CD4-positive, alpha-beta memory T cell (primary cell): ENCODE data around the gene MBNL3. TPM values are rescaled to one million over a fixed set of nuclear protein-coding genes. Genes with fewer than 3 reads are reported as not detected.
A peak's percentile ranks its signal among the peaks of the same experiment; 100 is the strongest.

Experiments
- CTCF ChIA-PET: fragments of 350-600 bp; sonication (Branson Sonifier 250); formaldehyde crosslinking; loops from one replicate; lab custom pipeline; 2021; ENCODE audit warnings: inconsistent platforms; ENCODE audit not compliant: partially characterized antibody; lab: Charles Lee
- POLR2A ChIA-PET: fragments of 350-600 bp; sonication (Branson Sonifier 250); formaldehyde crosslinking; loops from one replicate; lab custom pipeline; 2021; ENCODE audit not compliant: partially characterized antibody; lab: Charles Lee
- DNase-seq, 5 donors: peaks; one replicate each; pipeline versions ENCODE4 v3.0.0 to v3.0.0-alpha.2; 2020 to 2022; ENCODE audit warnings: mixed read lengths in 1 of 5
- H3K27ac ChIP-seq: one replicate; pipeline ENCODE4 v1.7.0; 2013; ENCODE audit warnings: low read depth, low read length
- H3K27me3 ChIP-seq: 2 replicates; pipeline ENCODE4 v1.7.0; 2013; ENCODE audit warnings: mild to moderate bottlenecking, low read length, moderate library complexity; ENCODE audit not compliant: insufficient read depth
- H3K36me3 ChIP-seq: 2 replicates; pipeline ENCODE4 v1.7.0; 2013; ENCODE audit warnings: mild to moderate bottlenecking, low read length, moderate library complexity; ENCODE audit not compliant: insufficient read depth
- H3K4me1 ChIP-seq: 2 replicates; pipeline ENCODE4 v1.7.0; 2013; ENCODE audit warnings: mild to moderate bottlenecking, low read length, moderate library complexity; ENCODE audit not compliant: insufficient read depth
- H3K4me3 ChIP-seq, 2 donors: one replicate each; pipeline ENCODE4 v1.7.0; 2013; ENCODE audit warnings: low read length in 2 of 2, mild to moderate bottlenecking in 1 of 2
- H3K9me3 ChIP-seq, 2 donors: one replicate each; pipeline ENCODE4 v1.7.0; 2013; ENCODE audit warnings: low read length in 2 of 2, control low read depth in 1 of 2; ENCODE audit not compliant: control insufficient read depth in 1 of 2
- H3K27ac Mint-ChIP-seq, 7 donors: one replicate each; pipeline ENCODE4 v1.8.0; 2020 to 2021; ENCODE audit warnings: mixed read lengths in 7 of 7, mild to moderate bottlenecking in 6 of 7, inconsistent platforms in 3 of 7, moderate library complexity in 3 of 7
- H3K27me3 Mint-ChIP-seq, 2 donors: one replicate each; pipeline ENCODE4 v1.8.0; 2020 to 2021; ENCODE audit warnings: mixed read lengths in 2 of 2
- H3K36me3 Mint-ChIP-seq, 2 donors: one replicate each; pipeline ENCODE4 v1.8.0; 2020 to 2021; ENCODE audit warnings: mixed read lengths in 2 of 2, inconsistent platforms in 1 of 2, mild to moderate bottlenecking in 1 of 2
- H3K4me1 Mint-ChIP-seq, 4 donors: one replicate each; pipeline ENCODE4 v1.8.0; 2020 to 2021; ENCODE audit warnings: mixed read lengths in 4 of 4, mild to moderate bottlenecking in 1 of 4
- H3K4me3 Mint-ChIP-seq, 8 donors: one replicate each; pipeline ENCODE4 v1.8.0; 2020 to 2021; ENCODE audit warnings: mixed read lengths in 8 of 8, mild to moderate bottlenecking in 7 of 8, moderate library complexity in 6 of 8, inconsistent platforms in 3 of 8
- H3K9me3 Mint-ChIP-seq, 8 donors: one replicate each; pipeline ENCODE4 v1.8.0; 2020 to 2021; ENCODE audit warnings: mixed read lengths in 8 of 8, mild to moderate bottlenecking in 5 of 8, inconsistent platforms in 3 of 8, moderate library complexity in 1 of 8
- intact Hi-C: fragments of 100-400 bp; cut with micrococcal nuclease; formaldehyde crosslinking; loops from one replicate; pipeline ENCODE4 v1.15.1; 2023
- polyA plus RNA-seq, 2 donors: library from polyadenylated mRNA; unstranded; fragments of 300-500 nt; fragmentation: Illumina TruSeq; gene quantifications; one replicate each; pipeline ENCODE4 v1.2.3, GENCODE V29; 2021
- total RNA-seq, 2 experiments: library from RNA; stranded (reverse); gene quantifications; one replicate each; pipeline ENCODE4 v1.2.3, GENCODE V29; 2021

The MBNL3 gene
- total and polyA plus RNA-seq, 4 experiments from 2014 or later, result 32.2 to 40.1 (median 38.1) TPM

DNA sequence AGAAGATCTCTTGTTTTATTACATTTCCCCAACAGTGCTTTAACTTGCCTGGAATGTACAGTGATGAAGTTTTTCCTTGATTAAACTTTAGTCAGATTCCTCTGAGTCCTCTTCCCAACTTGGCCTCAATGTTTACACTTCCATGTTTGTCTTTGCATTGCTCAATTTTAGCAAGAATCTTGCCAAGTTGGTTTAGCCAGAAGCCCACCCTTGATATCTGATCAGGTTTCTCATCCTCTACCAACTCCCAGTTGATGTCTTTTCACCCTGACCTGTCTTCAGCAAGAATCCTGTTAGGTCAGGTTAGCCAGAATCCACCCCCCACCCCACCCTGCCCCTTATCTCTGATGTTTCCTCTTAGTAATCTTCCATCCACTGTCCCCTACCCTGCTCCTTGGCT lies 120.9 kb downstream of the MBNL3 start:
- POLR2A ChIA-PET, result no interaction called here
- Histone ChIP-seq H3K9me3 (no peaks in the 10 kb centered on the region), H3K27ac (no peak overlapping the region), H3K4me1 (no peaks in the 10 kb centered on the region), H3K4me3 (no peak overlapping the region), H3K27me3 (no peaks in the 10 kb centered on the region), H3K36me3 (no peaks in the 10 kb centered on the region)
- CTCF ChIA-PET, result no interaction called here
- Mint-ChIP-seq H3K27me3 (no peaks in the 10 kb centered on the region), H3K4me3 (no peak overlapping the region), H3K36me3 (peaks cover 0 to 5% of the 10 kb centered on the region in 2 donors), H3K4me1 (peaks cover 0 to 2% (median 0%) of the 10 kb centered on the region in 4 donors), H3K27ac (no peak overlapping the region), H3K9me3 (no peaks in the 10 kb centered on the region)
- intact Hi-C loops, result no loop called here
- DNase-seq, result no peak

DNA sequence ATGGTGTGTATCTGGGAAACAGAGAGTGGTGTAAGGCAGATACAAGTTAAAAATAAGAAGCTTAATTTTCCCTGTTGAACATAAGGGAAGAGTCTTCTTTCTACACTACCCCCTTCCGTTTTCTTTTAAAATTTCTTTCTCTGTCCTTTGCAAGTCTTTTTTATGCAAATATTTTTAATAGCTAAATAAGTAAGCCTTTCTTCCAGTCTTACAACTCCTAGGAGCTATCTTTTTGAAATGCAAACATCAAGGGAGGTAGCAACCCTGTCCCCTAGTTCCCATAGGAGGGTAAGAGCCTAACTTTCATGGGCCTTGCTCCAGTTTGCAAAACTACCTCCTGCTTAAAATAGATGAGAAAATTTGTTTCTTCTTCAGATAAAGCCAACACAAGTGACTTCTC lies 121.5 kb downstream of the MBNL3 start:
- Histone ChIP-seq H3K27me3 (no peaks in the 10 kb centered on the region), H3K9me3 (no peaks in the 10 kb centered on the region), H3K4me1 (no peaks in the 10 kb centered on the region), H3K4me3 (no peak overlapping the region), H3K36me3 (no peaks in the 10 kb centered on the region), H3K27ac (no peak overlapping the region)
- ChIA-PET CTCF (no interaction called here), POLR2A (no interaction called here)
- Mint-ChIP-seq H3K4me1 (peaks cover 0 to 2% (median 0%) of the 10 kb centered on the region in 4 donors), H3K27ac (no peak overlapping the region), H3K36me3 (peaks cover 0 to 5% of the 10 kb centered on the region in 2 donors), H3K9me3 (no peaks in the 10 kb centered on the region), H3K4me3 (no peak overlapping the region), H3K27me3 (no peaks in the 10 kb centered on the region)
- DNase-seq, result no peak
- intact Hi-C loops, result no loop called here

DNA sequence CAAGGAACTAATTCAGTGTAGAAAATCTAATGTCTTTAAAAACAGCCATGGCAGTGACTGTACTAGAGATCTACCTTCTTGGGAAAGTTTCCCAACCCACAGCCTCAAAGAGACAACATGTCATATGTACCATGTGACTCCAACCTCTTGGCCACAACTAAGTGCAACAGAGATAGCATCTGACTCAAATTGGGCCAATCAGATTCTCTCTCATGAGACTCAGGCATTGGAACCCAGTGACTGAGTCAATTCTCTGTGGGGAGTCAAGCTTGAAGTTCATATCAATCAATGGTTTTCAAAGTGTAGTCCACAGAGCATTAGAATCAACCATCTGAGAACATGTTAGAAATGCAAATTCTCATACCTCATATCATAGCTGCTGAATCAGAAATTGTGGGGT lies 123.3 kb downstream of the MBNL3 start:
- peaks cover 0 to 5% of the 10 kb centered on the region in 2 donors for H3K36me3 Mint-ChIP-seq
- H3K9me3 Mint-ChIP-seq, result no peaks in the 10 kb centered on the region
- H3K27me3 Mint-ChIP-seq, result no peaks in the 10 kb centered on the region
- POLR2A ChIA-PET, result no interaction called here
- H3K27ac ChIP-seq, result no peak overlapping the region
- H3K9me3 ChIP-seq, result no peaks in the 10 kb centered on the region
- H3K4me1 Mint-ChIP-seq, result peaks cover 0 to 2% (median 0%) of the 10 kb centered on the region in 4 donors
- no peaks in the 10 kb centered on the region for H3K27me3 ChIP-seq
- intact Hi-C loops, result no loop called here
- H3K4me1 ChIP-seq, result no peaks in the 10 kb centered on the region
- CTCF ChIA-PET, result no interaction called here
- no peak for DNase-seq
- no peaks in the 10 kb centered on the region for H3K36me3 ChIP-seq
- H3K4me3 ChIP-seq, result no peak overlapping the region
- no peak overlapping the region for H3K4me3 Mint-ChIP-seq
- no peak overlapping the region for H3K27ac Mint-ChIP-seq

DNA sequence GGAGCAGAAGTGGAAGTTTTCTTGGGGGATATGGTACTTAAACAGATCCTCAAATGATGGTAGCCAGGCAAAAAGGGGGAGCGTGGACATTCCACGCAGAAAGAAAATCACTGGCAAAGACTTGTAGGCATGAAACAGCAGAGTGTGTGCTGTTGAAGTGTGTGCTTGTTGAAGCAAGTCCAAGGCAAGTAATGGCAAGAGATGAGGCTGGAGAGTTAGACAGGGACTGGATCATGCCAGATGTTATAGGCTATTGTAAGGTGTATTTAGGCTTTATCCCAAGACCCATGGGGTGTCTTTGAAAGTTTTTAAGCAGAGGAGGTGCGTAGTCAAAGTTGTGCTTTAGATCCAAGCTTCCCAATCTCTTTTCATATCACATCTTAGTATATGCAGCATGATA lies 124.5 kb downstream of the MBNL3 start:
- H3K4me3 Mint-ChIP-seq, result no peak overlapping the region
- no peak overlapping the region for H3K27ac Mint-ChIP-seq
- intact Hi-C loops, result no loop called here
- H3K9me3 ChIP-seq, result no peaks in the 10 kb centered on the region
- no peaks in the 10 kb centered on the region for H3K9me3 Mint-ChIP-seq
- no peaks in the 10 kb centered on the region for H3K36me3 ChIP-seq
- no peak overlapping the region for H3K27ac ChIP-seq
- DNase-seq, result no peak
- POLR2A ChIA-PET, result no interaction called here
- CTCF ChIA-PET, result no interaction called here
- H3K4me1 Mint-ChIP-seq, result peaks cover 0 to 2% (median 0%) of the 10 kb centered on the region in 4 donors
- H3K4me1 ChIP-seq, result no peaks in the 10 kb centered on the region
- H3K4me3 ChIP-seq, result no peak overlapping the region
- peaks cover 0 to 5% of the 10 kb centered on the region in 2 donors for H3K36me3 Mint-ChIP-seq
- H3K27me3 ChIP-seq, result no peaks in the 10 kb centered on the region
- no peaks in the 10 kb centered on the region for H3K27me3 Mint-ChIP-seq

DNA sequence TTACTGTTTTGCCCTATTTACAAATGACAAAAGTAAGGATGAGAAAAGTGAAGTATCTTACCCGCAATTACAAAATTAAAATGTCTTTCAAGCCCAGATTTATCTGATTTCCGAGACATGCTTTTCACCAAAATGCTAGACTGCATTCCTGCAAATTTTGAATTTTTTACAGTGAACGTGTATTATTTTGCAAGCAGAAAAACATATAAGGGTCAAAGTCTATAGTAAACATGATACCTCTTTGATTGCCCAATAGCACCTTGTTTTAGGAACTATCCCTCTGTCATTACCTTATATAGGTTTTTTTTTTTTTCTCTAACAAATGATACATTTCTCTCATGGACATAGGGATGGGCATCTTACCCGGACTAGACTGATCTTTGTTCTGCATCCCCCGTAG lies 135.4 kb downstream of the MBNL3 start:
- intact Hi-C loops, result no loop called here
- H3K36me3 ChIP-seq, result no peaks in the 10 kb centered on the region
- Mint-ChIP-seq H3K36me3 (no peaks in the 10 kb centered on the region), H3K27ac (no peak overlapping the region), H3K9me3 (peaks cover 0 to 2% (median 0%) of the 10 kb centered on the region in 8 donors), H3K4me3 (no peak overlapping the region), H3K4me1 (no peaks in the 10 kb centered on the region), H3K27me3 (no peaks in the 10 kb centered on the region)
- H3K9me3 ChIP-seq, result no peaks in the 10 kb centered on the region
- H3K27ac ChIP-seq, result no peak overlapping the region
- no peaks in the 10 kb centered on the region for H3K27me3 ChIP-seq
- DNase-seq, result no peak
- no peaks in the 10 kb centered on the region for H3K4me1 ChIP-seq
- no peak overlapping the region for H3K4me3 ChIP-seq
- ChIA-PET POLR2A (no interaction called here), CTCF (no interaction called here)

DNA sequence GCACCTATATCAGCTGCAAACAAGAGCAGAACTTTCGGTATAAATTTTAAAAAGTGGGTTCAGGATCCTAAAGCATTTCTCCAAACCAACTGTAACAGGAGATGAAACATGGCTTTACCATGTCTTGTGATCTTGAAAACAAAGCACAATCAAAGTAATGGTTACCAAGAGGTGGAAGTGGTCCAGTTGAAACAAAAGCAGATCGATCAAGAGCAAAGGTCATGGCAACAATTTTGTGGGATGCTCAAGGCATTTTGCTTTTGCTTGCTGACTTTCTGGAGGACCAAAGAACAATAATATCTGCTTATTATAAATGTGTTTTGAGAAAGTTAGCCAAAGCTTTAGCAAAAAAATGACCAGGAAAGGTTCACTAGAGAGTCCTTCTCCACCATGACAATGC lies 152.7 kb downstream of the MBNL3 start:
- ChIA-PET CTCF (no interaction called here), POLR2A (no interaction called here)
- no peak overlapping the region for H3K4me3 Mint-ChIP-seq
- H3K4me1 Mint-ChIP-seq, result peaks cover 1 to 9% (median 5%) of the 10 kb centered on the region in 4 donors
- H3K4me3 ChIP-seq, result no peak overlapping the region
- peaks cover 0 to 5% (median 0%) of the 10 kb centered on the region in 8 donors for H3K9me3 Mint-ChIP-seq
- no peaks in the 10 kb centered on the region for H3K27me3 ChIP-seq
- no peak overlapping the region for H3K27ac ChIP-seq
- no peak for DNase-seq
- no peak overlapping the region for H3K27ac Mint-ChIP-seq
- H3K27me3 Mint-ChIP-seq, result peaks cover 0 to 2% of the 10 kb centered on the region in 2 donors
- H3K36me3 ChIP-seq, result no peaks in the 10 kb centered on the region
- H3K4me1 ChIP-seq, result no peaks in the 10 kb centered on the region
- no peaks in the 10 kb centered on the region for H3K9me3 ChIP-seq
- intact Hi-C loops, result no loop called here
- H3K36me3 Mint-ChIP-seq, result no peaks in the 10 kb centered on the region

DNA sequence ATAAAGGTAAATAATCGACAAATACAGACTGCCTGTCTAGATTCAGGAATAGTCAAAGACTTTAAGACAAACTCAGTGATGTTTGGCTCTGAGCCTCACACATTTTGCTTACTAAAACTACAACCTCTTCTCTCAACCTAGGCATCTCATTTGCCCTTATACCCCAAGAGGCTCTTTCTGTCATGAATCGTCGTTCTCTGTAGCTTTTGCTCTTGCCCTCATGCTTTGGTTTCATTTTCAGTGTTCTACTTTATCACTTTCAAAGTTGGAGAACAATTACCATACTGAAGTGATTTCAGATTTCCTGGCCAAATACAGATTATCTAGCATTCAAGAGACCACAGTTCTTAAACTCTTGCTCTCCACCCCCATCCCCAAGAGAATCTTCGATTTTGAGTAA lies 155.5 kb downstream of the MBNL3 start:
- H3K27me3 Mint-ChIP-seq, result no peaks in the 10 kb centered on the region
- H3K27ac ChIP-seq, result no peak overlapping the region
- no peaks in the 10 kb centered on the region for H3K4me1 ChIP-seq
- ChIA-PET CTCF (no interaction called here), POLR2A (interaction anchor here (0.6 kb wide), 1 partner anchor 10 kb away, joined by 4 read pairs; no protein-coding TSS in a partner anchor)
- H3K4me3 Mint-ChIP-seq, result peak overlapping the region in 3 of 8 donors; percentile 2 to 12 (median 3)
- H3K27ac Mint-ChIP-seq, result peak overlapping the region in 1 of 7 donors; percentile 9
- H3K4me1 Mint-ChIP-seq, result peaks cover 2 to 9% (median 5%) of the 10 kb centered on the region in 4 donors
- intact Hi-C loops, result no loop called here
- H3K36me3 Mint-ChIP-seq, result no peaks in the 10 kb centered on the region
- H3K9me3 ChIP-seq, result no peaks in the 10 kb centered on the region
- no peak overlapping the region for H3K4me3 ChIP-seq
- no peaks in the 10 kb centered on the region for H3K27me3 ChIP-seq
- no peaks in the 10 kb centered on the region for H3K36me3 ChIP-seq
- no peak for DNase-seq
- H3K9me3 Mint-ChIP-seq, result peaks cover 0 to 3% (median 0%) of the 10 kb centered on the region in 8 donors

DNA sequence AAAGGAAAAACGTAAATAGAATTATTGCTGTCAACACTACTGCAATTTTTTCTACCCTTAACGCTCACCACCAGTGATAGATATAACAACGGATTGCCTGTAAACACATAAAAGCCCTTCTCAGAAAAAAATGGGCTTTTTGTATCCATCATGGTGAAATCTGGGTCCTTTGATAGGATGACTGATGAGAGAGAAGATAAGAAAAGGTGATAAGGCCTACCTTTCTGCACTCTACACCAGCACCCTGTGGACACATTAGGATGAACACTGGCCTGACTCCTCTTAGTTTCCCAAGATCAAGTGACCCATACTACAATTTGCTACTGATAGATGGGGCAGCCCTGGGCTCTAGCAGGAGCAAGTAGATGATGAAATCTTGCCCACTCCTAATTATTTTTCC lies 157.3 kb downstream of the MBNL3 start:
- Histone ChIP-seq H3K4me3 (no peak overlapping the region), H3K9me3 (no peaks in the 10 kb centered on the region), H3K27ac (no peak overlapping the region), H3K4me1 (no peaks in the 10 kb centered on the region), H3K36me3 (no peaks in the 10 kb centered on the region), H3K27me3 (no peaks in the 10 kb centered on the region)
- DNase-seq, result no peak
- ChIA-PET CTCF (no interaction called here), POLR2A (no interaction called here)
- no peaks in the 10 kb centered on the region for H3K27me3 Mint-ChIP-seq
- H3K27ac Mint-ChIP-seq, result no peak overlapping the region
- H3K9me3 Mint-ChIP-seq, result peaks cover 0 to 4% (median under 1%) of the 10 kb centered on the region in 8 donors
- intact Hi-C loops, result no loop called here
- no peaks in the 10 kb centered on the region for H3K36me3 Mint-ChIP-seq
- peaks cover 2 to 9% (median 5%) of the 10 kb centered on the region in 4 donors for H3K4me1 Mint-ChIP-seq
- no peak overlapping the region for H3K4me3 Mint-ChIP-seq
